Fibroblast of the aortic adventitia (primary cell): ENCODE results near the gene ZNF865. TPM values are rescaled to one million over a fixed set of nuclear protein-coding genes. Genes with fewer than 3 reads are reported as not detected.

ENCODE experiments used
- DNase-seq: peaks from one replicate; pipeline ENCODE4 v3.0.0-alpha.2; 2010; ENCODE audit warnings: low read depth
- H3K4me3 ChIP-seq: 2 replicates; pipeline ENCODE4 v1.5.1; 2011; ENCODE audit warnings: low read depth, mild to moderate bottlenecking, control low read depth, low read length, moderate library complexity
- total RNA-seq: library from RNA; depleted of rRNA; stranded (reverse); fragments of >200 nt; gene quantifications from 2 replicates; pipeline ENCODE4 v1.2.3, GENCODE V29; 2012; ENCODE audit warnings: low replicate concordance
- TF ChIP-seq, protein P1 (sequence below): IDR thresholded peaks from 2 replicates; pipeline ENCODE4 v1.5.1; 2011; ENCODE audit warnings: mild to moderate bottlenecking, low read length, control low read depth, inconsistent platforms; ENCODE audit not compliant: insufficient read depth

Gene ZNF865
- total RNA-seq, 1 donor, result 1.5 TPM

DNA sequence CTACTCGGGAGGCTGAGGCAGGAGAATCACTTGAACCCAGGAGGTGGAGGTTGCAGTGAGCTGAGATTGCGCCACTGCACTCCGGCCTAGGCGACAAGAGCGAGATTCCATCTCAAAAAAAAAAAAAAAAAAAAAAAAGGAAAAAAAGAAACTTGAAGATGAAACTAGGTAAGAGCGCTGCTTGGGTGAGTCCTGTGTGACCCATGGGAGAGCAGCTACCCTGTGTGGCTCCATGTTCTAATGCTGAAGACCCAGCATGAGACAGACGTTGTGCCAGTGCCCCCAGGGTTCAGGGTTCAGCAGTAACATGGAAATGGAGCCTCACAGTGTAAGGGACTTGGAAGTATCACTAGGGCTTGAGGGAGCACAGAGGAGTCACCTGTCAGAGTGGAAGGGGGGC lies 13.0 kb downstream of the ZNF865 start:
- DNase-seq, result no peak
- TF ChIP-seq, protein P1, sequence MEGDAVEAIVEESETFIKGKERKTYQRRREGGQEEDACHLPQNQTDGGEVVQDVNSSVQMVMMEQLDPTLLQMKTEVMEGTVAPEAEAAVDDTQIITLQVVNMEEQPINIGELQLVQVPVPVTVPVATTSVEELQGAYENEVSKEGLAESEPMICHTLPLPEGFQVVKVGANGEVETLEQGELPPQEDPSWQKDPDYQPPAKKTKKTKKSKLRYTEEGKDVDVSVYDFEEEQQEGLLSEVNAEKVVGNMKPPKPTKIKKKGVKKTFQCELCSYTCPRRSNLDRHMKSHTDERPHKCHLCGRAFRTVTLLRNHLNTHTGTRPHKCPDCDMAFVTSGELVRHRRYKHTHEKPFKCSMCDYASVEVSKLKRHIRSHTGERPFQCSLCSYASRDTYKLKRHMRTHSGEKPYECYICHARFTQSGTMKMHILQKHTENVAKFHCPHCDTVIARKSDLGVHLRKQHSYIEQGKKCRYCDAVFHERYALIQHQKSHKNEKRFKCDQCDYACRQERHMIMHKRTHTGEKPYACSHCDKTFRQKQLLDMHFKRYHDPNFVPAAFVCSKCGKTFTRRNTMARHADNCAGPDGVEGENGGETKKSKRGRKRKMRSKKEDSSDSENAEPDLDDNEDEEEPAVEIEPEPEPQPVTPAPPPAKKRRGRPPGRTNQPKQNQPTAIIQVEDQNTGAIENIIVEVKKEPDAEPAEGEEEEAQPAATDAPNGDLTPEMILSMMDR, result no peak

DNA sequence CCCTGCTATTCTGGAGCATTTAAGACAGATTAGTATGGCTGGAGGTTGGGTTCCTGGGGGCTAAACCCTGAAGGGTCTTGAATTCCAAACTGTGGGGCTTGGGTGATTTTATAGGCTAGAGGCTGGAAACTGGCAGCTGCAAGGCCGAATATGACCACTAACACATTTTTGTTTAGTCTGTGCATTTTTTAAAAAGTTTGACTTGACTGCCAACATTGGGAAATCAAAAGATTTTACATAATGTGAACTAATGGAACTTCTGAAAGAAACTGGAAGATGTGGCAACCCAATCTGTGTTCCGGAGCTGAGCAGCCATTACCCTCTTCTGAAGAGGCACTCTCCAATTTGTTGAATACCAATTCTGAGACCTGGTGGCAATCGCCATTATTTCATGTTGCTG lies 13.8 kb downstream of the ZNF865 start:
- peak; percentile 38 for DNase-seq
- no peak overlapping the region for H3K4me3 ChIP-seq
- TF ChIP-seq, protein P1, result no peak

More for the DNA sequence above, 13.0 kb downstream of the ZNF865 start:
- no peak overlapping the region for H3K4me3 ChIP-seq

DNA sequence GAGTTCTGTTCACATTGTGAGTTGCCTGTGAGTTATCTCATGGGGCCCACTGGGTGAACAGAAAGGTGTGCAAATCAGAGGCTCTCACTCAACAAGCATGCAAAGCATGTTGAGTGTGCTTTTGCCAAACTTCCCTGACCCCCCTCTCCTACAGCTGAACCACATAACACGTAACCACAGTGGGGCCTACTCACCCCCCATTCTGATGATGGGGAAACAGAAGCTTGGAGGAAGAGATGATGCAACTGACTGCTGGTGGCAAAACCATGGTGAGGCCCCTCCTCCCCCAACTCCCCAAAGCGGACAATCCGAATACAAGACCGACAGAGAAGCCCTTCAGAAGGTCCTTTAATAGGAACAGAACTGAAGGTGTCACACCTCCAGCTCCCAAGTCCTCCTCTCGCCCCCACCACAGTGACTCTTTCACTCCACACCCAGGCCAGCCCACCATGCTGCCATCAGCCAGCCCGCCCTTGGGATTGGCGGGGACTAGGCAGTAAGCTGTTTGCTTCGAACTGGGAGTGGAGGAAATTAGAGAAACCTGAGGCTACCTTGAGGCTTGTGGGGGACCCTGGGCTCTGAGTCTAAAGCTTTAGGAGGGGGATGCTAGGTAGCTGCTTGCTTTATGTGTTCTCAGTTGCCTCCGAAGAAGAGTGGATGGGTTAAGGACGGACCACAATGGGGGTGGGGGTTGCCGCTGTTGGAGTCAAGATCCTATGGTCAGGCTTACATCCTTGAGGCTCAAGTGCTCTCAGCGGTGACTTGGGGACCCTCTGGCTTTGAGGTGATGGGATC lies 15.2 kb downstream of the ZNF865 start:
- DNase-seq, result no peak
- TF ChIP-seq, protein P1, result no peak
- H3K4me3 ChIP-seq, result no peak overlapping the region

DNA sequence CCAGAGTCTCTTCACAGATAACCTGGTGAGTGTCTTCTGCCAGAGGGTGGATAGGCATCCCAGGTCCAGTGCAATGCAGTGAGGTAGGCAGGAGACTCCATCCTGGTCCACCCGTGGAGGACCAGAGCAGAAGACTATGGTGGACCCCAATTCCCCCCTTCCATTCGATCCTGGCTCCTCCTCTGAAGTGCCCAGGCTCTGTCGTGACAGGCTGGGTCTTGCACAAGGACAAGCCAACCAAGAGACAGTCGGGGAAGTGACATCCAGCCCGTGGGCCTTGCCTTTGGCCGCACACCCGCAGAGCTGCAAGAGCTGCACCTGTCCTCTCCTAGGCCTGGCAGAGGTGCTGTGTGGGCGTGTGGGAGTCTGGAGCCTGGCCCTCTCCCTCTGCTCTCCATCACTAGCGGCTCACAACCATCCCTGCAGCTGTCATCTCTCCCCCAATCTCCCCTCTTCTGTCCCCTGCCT lies 15.8 kb downstream of the ZNF865 start:
- TF ChIP-seq, protein P1, result no peak
- DNase-seq, result no peak
- H3K4me3 ChIP-seq, result no peak overlapping the region

DNA sequence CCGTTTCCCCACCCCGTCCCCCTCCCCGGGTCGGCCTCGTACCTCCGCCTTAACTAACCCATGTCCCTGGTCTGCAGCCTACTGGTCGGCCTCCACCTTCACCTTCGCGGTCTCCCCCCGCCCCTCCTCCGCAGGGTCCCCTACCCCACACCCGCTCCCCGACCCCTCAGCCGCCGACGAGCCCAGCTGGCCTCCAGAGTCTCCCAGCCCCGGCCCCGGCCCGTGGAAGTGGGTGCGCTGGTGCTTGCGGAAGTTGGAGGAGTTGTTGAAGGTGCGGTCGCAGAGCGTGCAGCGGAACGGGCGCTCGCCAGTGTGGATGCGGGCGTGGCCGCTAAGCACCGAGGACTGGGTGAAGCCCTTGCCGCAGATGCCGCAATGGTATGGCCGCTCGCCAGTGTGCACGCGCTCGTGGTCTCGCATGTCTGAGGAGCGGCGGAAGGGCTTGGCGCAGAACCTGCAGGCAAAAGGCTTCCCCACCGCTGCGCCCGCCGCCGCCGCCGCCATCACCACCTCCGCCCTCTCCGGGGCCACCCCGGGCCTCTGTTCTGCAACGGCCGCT lies 16.3 kb downstream of the ZNF865 start:
- no peak overlapping the region for H3K4me3 ChIP-seq
- DNase-seq, result no peak
- TF ChIP-seq, protein P1, result no peak

DNA sequence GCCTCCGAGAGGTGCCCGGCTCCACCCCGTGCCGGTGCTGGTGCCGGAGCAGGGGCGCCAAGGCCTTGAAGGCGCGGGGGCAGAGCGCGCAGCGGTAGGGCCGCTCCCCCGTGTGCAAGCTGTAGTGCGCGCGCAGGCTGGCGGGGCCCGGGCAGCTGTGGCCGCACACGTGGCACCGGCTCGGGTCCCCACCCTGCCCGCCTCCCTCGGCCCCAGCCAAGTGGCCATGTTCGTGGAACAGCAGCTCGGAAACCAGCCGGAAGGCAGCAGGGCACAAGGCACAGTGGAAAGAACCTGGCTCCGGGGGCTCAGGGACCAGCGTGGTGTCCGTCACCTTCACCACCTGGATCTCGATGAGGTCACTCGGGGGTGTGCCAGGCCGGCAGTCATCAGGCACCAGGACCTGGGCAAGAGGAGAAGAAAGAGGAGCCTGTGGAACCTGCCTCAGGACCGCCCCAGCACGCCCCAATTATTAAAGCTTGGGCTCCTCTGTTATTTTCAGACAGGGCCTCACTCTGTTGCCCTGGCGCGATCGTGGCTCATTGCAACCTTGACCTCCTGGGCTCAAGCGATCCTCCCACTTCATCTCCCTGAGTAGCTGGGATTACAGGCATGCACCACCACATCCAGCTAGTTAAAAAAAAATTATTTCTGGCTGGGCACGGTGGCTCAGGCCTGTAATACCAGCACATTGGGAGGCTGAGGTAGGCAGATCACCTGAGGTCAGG lies 17.0 kb downstream of the ZNF865 start:
- H3K4me3 ChIP-seq, result no peak overlapping the region
- DNase-seq, result no peak
- TF ChIP-seq, protein P1, result no peak
